Hematopoietic multipotent progenitor cell treated with erythropoietin and hydrocortisone succinate and interleukin-3 and kit ligand, for 17 days (in vitro differentiated cells): ENCODE data around the gene ZC3HAV1.
"Not testable (repeated sequence)": the region's sequence is repeated elsewhere in the genome, so short reads cannot be mapped to it uniquely, and the experiment has no call there.

ENCODE experiments used
- DNase-seq: peaks from one replicate; pipeline ENCODE4 v3.0.0-alpha.2; 2015; ENCODE audit warnings: low spot score

Gene ZC3HAV1

GRCh38 chr7:139109188-139109982 lies at the start of gene ZC3HAV1:
TSS of gene ZC3HAV1 (minus strand) at chr7:139109720. CDS start at chr7:139109331, 389 bp downstream.
- DNase-seq: peak; percentile 91

GRCh38 chr7:139153832-139154231 lies 44.3 kb upstream of the ZC3HAV1 start:
- no peak for DNase-seq

GRCh38 chr7:139152149-139152548 lies 42.6 kb upstream of the ZC3HAV1 start:
- DNase-seq: no peak

- DNase-seq: no peak
Measured at GRCh38 chr7:139139150-139139549, 29.6 kb upstream of the ZC3HAV1 start.

- DNase-seq: peak; percentile 88
Measured at GRCh38 chr7:139133335-139134139, 24.0 kb upstream of the ZC3HAV1 start.

- no peak for DNase-seq
Measured at GRCh38 chr7:139132887-139133286, 23.4 kb upstream of the ZC3HAV1 start.

GRCh38 chr7:139131601-139132041 lies 22.1 kb upstream of the ZC3HAV1 start:
- DNase-seq: no peak

- DNase-seq: not testable (repeated sequence)
Measured at GRCh38 chr7:139129814-139130213, 20.3 kb upstream of the ZC3HAV1 start.

GRCh38 chr7:139127648-139128047 lies 18.1 kb upstream of the ZC3HAV1 start:
- DNase-seq: peak; percentile 47

GRCh38 chr7:139125657-139126056 lies 16.1 kb upstream of the ZC3HAV1 start:
- no peak for DNase-seq

GRCh38 chr7:139124995-139125394 lies 15.5 kb upstream of the ZC3HAV1 start:
- DNase-seq: not testable (repeated sequence)

GRCh38 chr7:139124084-139124914 lies 14.8 kb upstream of the ZC3HAV1 start:
- no peak for DNase-seq

- no peak for DNase-seq
Measured at GRCh38 chr7:139119486-139119849, 9.9 kb upstream of the ZC3HAV1 start.

- DNase-seq: peak; percentile 89
Measured at GRCh38 chr7:139118805-139119485, 9.4 kb upstream of the ZC3HAV1 start.

- peak; percentile 91 for DNase-seq
Measured at GRCh38 chr7:139118234-139118804, 8.8 kb upstream of the ZC3HAV1 start.

- peak; percentile 82 for DNase-seq
Measured at GRCh38 chr7:139117599-139118233, 8.2 kb upstream of the ZC3HAV1 start.

GRCh38 chr7:139116999-139117398 lies 7.5 kb upstream of the ZC3HAV1 start:
- no peak for DNase-seq

- no peak for DNase-seq
Measured at GRCh38 chr7:139115104-139115503, 5.6 kb upstream of the ZC3HAV1 start.

GRCh38 chr7:139114585-139114984 lies 5.1 kb upstream of the ZC3HAV1 start:
- DNase-seq: no peak

GRCh38 chr7:139114018-139114417 lies 4.5 kb upstream of the ZC3HAV1 start:
- no peak for DNase-seq

GRCh38 chr7:139112741-139113250 lies 3.3 kb upstream of the ZC3HAV1 start:
- DNase-seq: no peak
